ENCODE data around the gene ZBTB14. TPM values are rescaled to one million over a fixed set of nuclear protein-coding genes. Genes with fewer than 3 reads are reported as not detected.
A peak's percentile ranks its signal among the peaks of the same experiment; 100 is the strongest.

ZBTB14 gene
- polyA plus RNA-seq, 2 donors = 3.7 TPM

GRCh38 chr18:5305835-5306234 is 10.3 kb upstream of the ZBTB14 start:
- H3K4me1 ChIP-seq (ENCODE audit: control insufficient read depth in 2 of 2, insufficient read depth in 2 of 2, low read length in 1 of 2) = no peaks in the 10 kb centered on the region
- H3K27me3 ChIP-seq (ENCODE audit: control insufficient read depth in 1 of 2, insufficient read depth in 2 of 2, low read length in 2 of 2) = no peaks in the 10 kb centered on the region
- 83 to 87% methylated on average over 2 of the region's 2 CpGs for WGBS, 2 donors
- H3K4me3 ChIP-seq (ENCODE audit: low read depth in 1 of 2, low read length in 2 of 2) = no peak overlapping the region
- H3K9me3 ChIP-seq (ENCODE audit: control insufficient read depth in 2 of 2, insufficient read depth in 1 of 2, low read depth in 1 of 2, low read length in 1 of 2) = no peaks in the 10 kb centered on the region
- H3K27ac ChIP-seq (ENCODE audit: low read depth in 2 of 2, low read length in 1 of 2) = no peak overlapping the region
- no peaks in the 10 kb centered on the region for H3K36me3 ChIP-seq (ENCODE audit: control insufficient read depth in 2 of 2, insufficient read depth in 2 of 2, low read length in 1 of 2)

GRCh38 chr18:5304232-5304631 is 8.7 kb upstream of the ZBTB14 start:
- Histone ChIP-seq H3K36me3 (ENCODE audit: control insufficient read depth in 2 of 2, insufficient read depth in 2 of 2, low read length in 1 of 2) (no peaks in the 10 kb centered on the region), H3K9me3 (ENCODE audit: control insufficient read depth in 2 of 2, insufficient read depth in 1 of 2, low read depth in 1 of 2, low read length in 1 of 2) (no peaks in the 10 kb centered on the region), H3K27me3 (ENCODE audit: control insufficient read depth in 1 of 2, insufficient read depth in 2 of 2, low read length in 2 of 2) (no peaks in the 10 kb centered on the region), H3K4me1 (ENCODE audit: control insufficient read depth in 2 of 2, insufficient read depth in 2 of 2, low read length in 1 of 2) (no peaks in the 10 kb centered on the region), H3K27ac (ENCODE audit: low read depth in 2 of 2, low read length in 1 of 2) (no peak overlapping the region), H3K4me3 (ENCODE audit: low read depth in 1 of 2, low read length in 2 of 2) (no peak overlapping the region)
- WGBS, 2 donors = 52 to 57% methylated on average over 1 of the region's 1 CpG

GRCh38 chr18:5303636-5304035 is 8.1 kb upstream of the ZBTB14 start:
- 53 to 61% methylated on average over 1 of the region's 1 CpG for WGBS, 2 donors
- Histone ChIP-seq H3K4me3 (ENCODE audit: low read depth in 1 of 2, low read length in 2 of 2) (no peak overlapping the region), H3K27me3 (ENCODE audit: control insufficient read depth in 1 of 2, insufficient read depth in 2 of 2, low read length in 2 of 2) (no peaks in the 10 kb centered on the region), H3K27ac (ENCODE audit: low read depth in 2 of 2, low read length in 1 of 2) (no peak overlapping the region), H3K36me3 (ENCODE audit: control insufficient read depth in 2 of 2, insufficient read depth in 2 of 2, low read length in 1 of 2) (no peaks in the 10 kb centered on the region), H3K4me1 (ENCODE audit: control insufficient read depth in 2 of 2, insufficient read depth in 2 of 2, low read length in 1 of 2) (no peaks in the 10 kb centered on the region), H3K9me3 (ENCODE audit: control insufficient read depth in 2 of 2, insufficient read depth in 1 of 2, low read depth in 1 of 2, low read length in 1 of 2) (no peaks in the 10 kb centered on the region)

- WGBS, 2 donors = 83% methylated on average over 4 of the region's 4 CpGs
- H3K4me1 ChIP-seq (ENCODE audit: control insufficient read depth in 2 of 2, insufficient read depth in 2 of 2, low read length in 1 of 2) = no peaks in the 10 kb centered on the region
- H3K36me3 ChIP-seq (ENCODE audit: control insufficient read depth in 2 of 2, insufficient read depth in 2 of 2, low read length in 1 of 2) = no peaks in the 10 kb centered on the region
- no peak overlapping the region for H3K27ac ChIP-seq (ENCODE audit: low read depth in 2 of 2, low read length in 1 of 2)
- H3K27me3 ChIP-seq (ENCODE audit: control insufficient read depth in 1 of 2, insufficient read depth in 2 of 2, low read length in 2 of 2) = no peaks in the 10 kb centered on the region
- H3K4me3 ChIP-seq (ENCODE audit: low read depth in 1 of 2, low read length in 2 of 2) = no peak overlapping the region
- no peaks in the 10 kb centered on the region for H3K9me3 ChIP-seq (ENCODE audit: control insufficient read depth in 2 of 2, insufficient read depth in 1 of 2, low read depth in 1 of 2, low read length in 1 of 2)
These were observed 7.1 kb upstream of the ZBTB14 start for GRCh38 chr18:5302606-5303005.

GRCh38 chr18:5300476-5301010 is 5.0 kb upstream of the ZBTB14 start:
- WGBS, 2 donors = 69 to 76% methylated on average over 4 of the region's 4 CpGs
- no peak overlapping the region for H3K4me3 ChIP-seq (ENCODE audit: low read depth in 1 of 2, low read length in 2 of 2)
- H3K4me1 ChIP-seq (ENCODE audit: control insufficient read depth in 2 of 2, insufficient read depth in 2 of 2, low read length in 1 of 2) = no peaks in the 10 kb centered on the region
- H3K27ac ChIP-seq (ENCODE audit: low read depth in 2 of 2, low read length in 1 of 2) = no peak overlapping the region
- no peaks in the 10 kb centered on the region for H3K9me3 ChIP-seq (ENCODE audit: control insufficient read depth in 2 of 2, insufficient read depth in 1 of 2, low read depth in 1 of 2, low read length in 1 of 2)
- no peaks in the 10 kb centered on the region for H3K27me3 ChIP-seq (ENCODE audit: control insufficient read depth in 1 of 2, insufficient read depth in 2 of 2, low read length in 2 of 2)
- no peaks in the 10 kb centered on the region for H3K36me3 ChIP-seq (ENCODE audit: control insufficient read depth in 2 of 2, insufficient read depth in 2 of 2, low read length in 1 of 2)

- Histone ChIP-seq H3K27ac (ENCODE audit: low read depth in 2 of 2, low read length in 1 of 2) (no peak overlapping the region), H3K4me1 (ENCODE audit: control insufficient read depth in 2 of 2, insufficient read depth in 2 of 2, low read length in 1 of 2) (peaks cover 0 to 3% of the 10 kb centered on the region in 2 donors), H3K27me3 (ENCODE audit: control insufficient read depth in 1 of 2, insufficient read depth in 2 of 2, low read length in 2 of 2) (no peaks in the 10 kb centered on the region), H3K9me3 (ENCODE audit: control insufficient read depth in 2 of 2, insufficient read depth in 1 of 2, low read depth in 1 of 2, low read length in 1 of 2) (no peaks in the 10 kb centered on the region), H3K36me3 (ENCODE audit: control insufficient read depth in 2 of 2, insufficient read depth in 2 of 2, low read length in 1 of 2) (no peaks in the 10 kb centered on the region), H3K4me3 (ENCODE audit: low read depth in 1 of 2, low read length in 2 of 2) (no peak overlapping the region)
- 89 to 90% methylated on average over 16 of the region's 16 CpGs for WGBS, 2 donors
These were observed 2.8 kb upstream of the ZBTB14 start for GRCh38 chr18:5298156-5298852.

- Histone ChIP-seq H3K9me3 (ENCODE audit: control insufficient read depth in 2 of 2, insufficient read depth in 1 of 2, low read depth in 1 of 2, low read length in 1 of 2) (no peaks in the 10 kb centered on the region), H3K27ac (ENCODE audit: low read depth in 2 of 2, low read length in 1 of 2) (no peak overlapping the region), H3K4me3 (ENCODE audit: low read depth in 1 of 2, low read length in 2 of 2) (no peak overlapping the region), H3K4me1 (ENCODE audit: control insufficient read depth in 2 of 2, insufficient read depth in 2 of 2, low read length in 1 of 2) (peaks cover 0 to 3% of the 10 kb centered on the region in 2 donors), H3K27me3 (ENCODE audit: control insufficient read depth in 1 of 2, insufficient read depth in 2 of 2, low read length in 2 of 2) (no peaks in the 10 kb centered on the region), H3K36me3 (ENCODE audit: control insufficient read depth in 2 of 2, insufficient read depth in 2 of 2, low read length in 1 of 2) (no peaks in the 10 kb centered on the region)
- 96 to 97% methylated on average over 12 of the region's 12 CpGs for WGBS, 2 donors
These were observed 2.1 kb upstream of the ZBTB14 start for GRCh38 chr18:5297597-5297996.

GRCh38 chr18:5296706-5297320 is 1.3 kb upstream of the ZBTB14 start:
- H3K27ac ChIP-seq (ENCODE audit: low read depth in 2 of 2, low read length in 1 of 2) = peak overlapping the region; percentile 92 to 96
- H3K4me1 ChIP-seq (ENCODE audit: control insufficient read depth in 2 of 2, insufficient read depth in 2 of 2, low read length in 1 of 2) = peaks cover 0 to 3% of the 10 kb centered on the region in 2 donors
- peak overlapping the region; percentile 54 to 89 for H3K4me3 ChIP-seq (ENCODE audit: low read depth in 1 of 2, low read length in 2 of 2)
- no peaks in the 10 kb centered on the region for H3K36me3 ChIP-seq (ENCODE audit: control insufficient read depth in 2 of 2, insufficient read depth in 2 of 2, low read length in 1 of 2)
- no peaks in the 10 kb centered on the region for H3K9me3 ChIP-seq (ENCODE audit: control insufficient read depth in 2 of 2, insufficient read depth in 1 of 2, low read depth in 1 of 2, low read length in 1 of 2)
- WGBS, 2 donors = 4 to 5% methylated on average over 34 to 36 of the region's 36 CpGs
- no peaks in the 10 kb centered on the region for H3K27me3 ChIP-seq (ENCODE audit: control insufficient read depth in 1 of 2, insufficient read depth in 2 of 2, low read length in 2 of 2)

GRCh38 chr18:5295981-5296705 is 617 bp upstream of the ZBTB14 start:
- H3K4me1 ChIP-seq (ENCODE audit: control insufficient read depth in 2 of 2, insufficient read depth in 2 of 2, low read length in 1 of 2) = peaks cover 0 to 3% of the 10 kb centered on the region in 2 donors
- H3K27me3 ChIP-seq (ENCODE audit: control insufficient read depth in 1 of 2, insufficient read depth in 2 of 2, low read length in 2 of 2) = no peaks in the 10 kb centered on the region
- peak overlapping the region; percentile 99 to 100 for H3K27ac ChIP-seq (ENCODE audit: low read depth in 2 of 2, low read length in 1 of 2)
- peak overlapping the region; percentile 63 to 89 for H3K4me3 ChIP-seq (ENCODE audit: low read depth in 1 of 2, low read length in 2 of 2)
- 0 to 1% methylated on average over 79 to 95 of the region's 95 CpGs for WGBS, 2 donors
- H3K9me3 ChIP-seq (ENCODE audit: control insufficient read depth in 2 of 2, insufficient read depth in 1 of 2, low read depth in 1 of 2, low read length in 1 of 2) = no peaks in the 10 kb centered on the region
- H3K36me3 ChIP-seq (ENCODE audit: control insufficient read depth in 2 of 2, insufficient read depth in 2 of 2, low read length in 1 of 2) = peaks cover 5 to 6% of the 10 kb centered on the region in 2 donors

Measured in esophagus (tissue), 2 donors.